Spleen (tissue), 11 donors: ENCODE measurements around the gene ZNF594. TPM values are rescaled to one million over a fixed set of nuclear protein-coding genes. Genes with fewer than 3 reads are reported as not detected.
"Not testable (repeated sequence)": the region's sequence is repeated elsewhere in the genome, so short reads cannot be mapped to it uniquely, and the experiment has no call there.

ENCODE experiments used
- DNase-seq: peaks from one replicate; pipeline ENCODE4 v3.0.0-alpha.2; 2020
- H3K27ac ChIP-seq, 8 donors: fragments of 200-600 bp; sonication (generic) in 7 of 8; 1 replicate in 4 of 8; 2 replicates in 4 of 8; pipeline versions ENCODE4 v1.5.0 to v1.8.0; 2016 to 2021; ENCODE audit warnings: inconsistent platforms in 4 of 8, mild to moderate bottlenecking in 4 of 8, moderate library complexity in 1 of 8
- H3K27me3 ChIP-seq, 7 donors: fragments of 200-600 bp; sonication (generic) in 6 of 7; replicated peaks in 1 of 7; 1 replicate in 4 of 7; 2 replicates in 3 of 7; pipeline versions ENCODE4 v1.5.0 to v1.8.0; 2016 to 2021; ENCODE audit warnings: inconsistent platforms in 3 of 7, mild to moderate bottlenecking in 1 of 7
- H3K36me3 ChIP-seq, 6 donors: fragments of 200-600 bp; sonication (generic) in 5 of 6; 1 replicate in 4 of 6; 2 replicates in 2 of 6; pipeline versions ENCODE4 v1.5.0 to v1.8.0; 2016 to 2021; ENCODE audit warnings: inconsistent platforms in 2 of 6
- H3K4me1 ChIP-seq, 6 donors: fragments of 200-600 bp; sonication (generic) in 5 of 6; 1 replicate in 3 of 6; 2 replicates in 3 of 6; pipeline versions ENCODE4 v1.5.0 to v1.8.0; 2016 to 2021; ENCODE audit warnings: inconsistent platforms in 3 of 6
- H3K4me3 ChIP-seq, 8 donors: fragments of 200-600 bp; sonication (generic) in 7 of 8; 1 replicate in 4 of 8; 2 replicates in 4 of 8; pipeline versions ENCODE4 v1.5.0 to v1.8.0; 2016 to 2021; ENCODE audit warnings: inconsistent platforms in 4 of 8, mild to moderate bottlenecking in 4 of 8, moderate library complexity in 2 of 8
- H3K9me3 ChIP-seq, 8 donors: fragments of 200-600 bp; sonication (generic) in 7 of 8; 1 replicate in 4 of 8; 2 replicates in 4 of 8; pipeline versions ENCODE4 v1.5.0 to v1.8.0; 2016 to 2021; ENCODE audit warnings: inconsistent platforms in 4 of 8
- CTCF ChIP-seq, 11 experiments: fragments of 200-600 bp in 7 of 11; fragments of 450-650 bp in 4 of 11; sonication (generic) in 4 of 11; IDR thresholded peaks in 8 of 11; conservative IDR thresholded peaks in 3 of 11; 1 replicate in 7 of 11; 2 replicates in 4 of 11; pipeline versions ENCODE4 v1.4.0 to v1.8.0; 2016 to 2021; ENCODE audit warnings: antibody characterized with exemption in 11 of 11, inconsistent platforms in 4 of 11, mild to moderate bottlenecking in 1 of 11
- POLR2A ChIP-seq, 3 donors: fragments of 450-650 bp; IDR thresholded peaks; one replicate each; pipeline ENCODE4 v1.5.1; 2017; ENCODE audit warnings: antibody characterized with exemption in 3 of 3, mild to moderate bottlenecking in 1 of 3
- POLR2AphosphoS5 ChIP-seq, 3 donors: sonication (generic); formaldehyde crosslinking; IDR thresholded peaks; one replicate each; pipeline ENCODE4 v1.5.1; 2017; ENCODE audit warnings: antibody characterized with exemption in 3 of 3
- WGBS, 5 donors: extraction: QIAGEN DNeasy Blood & Tissue Kit in 3 of 5; methylation state at CpG; one replicate each; pipeline versions ENCODE4 v1.1.5 to v1.1.7; 2013 to 2018; 5-methylcytosine and 5-hydroxymethylcytosine counted together
- intact Hi-C: fragments of 100-400 bp; cut with DNase I; formaldehyde crosslinking; loops from one replicate; pipeline ENCODE4 v1.15.0; 2023; ENCODE audit warnings: low total_unique reads
- polyA plus RNA-seq, 3 donors: library from polyadenylated mRNA; stranded (reverse); fragments of 200-250 nt; gene quantifications; one replicate each; pipeline ENCODE4 v1.2.1, GENCODE V29; 2013
- total RNA-seq, 7 donors: library from RNA; depleted of rRNA in 3 of 7; stranded (reverse); fragments of >200 nt in 3 of 7; fragmentation: NEBNext Ultra II Directional in 4 of 7; extraction: Animal tissue kit (Norgen Biotek cat#: 25700) in 4 of 7; gene quantifications; one replicate each; pipeline versions ENCODE4 v1.1.0 to v1.2.1, GENCODE V29; 2016 to 2021
- donor health status: healthy with polysubstance abuse.
- donor health status: DM: no; HTN: no; CAD: no; lungs with moderate emphysema.
- donor health status: DM: no; HTN: no; CAD: no.
- donor health status: Bipolar disorder and iron deficiency.
- donor health status: healthy.
- donor health status: DM: no; HTN: no; CAD: no.
- donor health status: DM: yes; HTN: yes; CAD: no.

The ZNF594 gene
- total and polyA plus RNA-seq, 10 donors, result 2.4 to 28.4 (median 13.8) TPM

GRCh38 chr17:5135726-5136579 is 55.7 kb downstream of the ZNF594 start:
- intact Hi-C loops, result no loop called here
- peaks cover 0 to 5% (median 0%) of the 10 kb centered on the region in 7 donors for H3K27me3 ChIP-seq
- no peak for DNase-seq
- H3K36me3 ChIP-seq, result no peaks in the 10 kb centered on the region
- H3K27ac ChIP-seq, result no peak overlapping the region
- no peaks in the 10 kb centered on the region for H3K9me3 ChIP-seq
- TF ChIP-seq POLR2AphosphoS5 (IDR thresholded peaks at IDR 0.05), result no peak
- TF ChIP-seq CTCF (IDR thresholded peaks at IDR 0.05 in 8 of 11, conservative IDR thresholded peaks at IDR 0.05 in 3 of 11), result no peak
- no peak for TF ChIP-seq POLR2A (IDR thresholded peaks at IDR 0.05)
- H3K4me1 ChIP-seq, result no peaks in the 10 kb centered on the region
- 81 to 91% (median 87%) methylated on average over 10 to 14 of the region's 14 CpGs for WGBS, 5 donors
- H3K4me3 ChIP-seq, result no peak overlapping the region

GRCh38 chr17:5135131-5135712 is 56.4 kb downstream of the ZNF594 start:
- H3K27me3 ChIP-seq, H3K4me1 ChIP-seq, intact Hi-C loops, DNase-seq, H3K36me3 ChIP-seq, H3K27ac ChIP-seq, H3K4me3 ChIP-seq, H3K9me3 ChIP-seq: not testable (repeated sequence)
- 80 to 86% (median 84%) methylated on average over 8 of the region's 8 CpGs for WGBS, 5 donors

- H3K4me3 ChIP-seq, DNase-seq, H3K27ac ChIP-seq, intact Hi-C loops, H3K9me3 ChIP-seq, H3K36me3 ChIP-seq, H3K27me3 ChIP-seq, H3K4me1 ChIP-seq: not testable (repeated sequence)
- 79 to 91% (median 87%) methylated on average over 11 of the region's 11 CpGs for WGBS, 5 donors
Observed at GRCh38 chr17:5134571-5134970, 57.1 kb downstream of the ZNF594 start.

- H3K36me3 ChIP-seq, H3K27ac ChIP-seq, H3K4me3 ChIP-seq, DNase-seq, H3K4me1 ChIP-seq, H3K27me3 ChIP-seq, H3K9me3 ChIP-seq, intact Hi-C loops: not testable (repeated sequence)
- WGBS, 5 donors, result 88 to 96% (median 91%) methylated on average over 8 of the region's 8 CpGs
Observed at GRCh38 chr17:5133961-5134360, 57.7 kb downstream of the ZNF594 start.

GRCh38 chr17:5133311-5133710 is 58.4 kb downstream of the ZNF594 start:
- Histone ChIP-seq H3K4me1 (no peaks in the 10 kb centered on the region), H3K27me3 (peaks cover 0 to 9% (median 0%) of the 10 kb centered on the region in 7 donors), H3K4me3 (no peak overlapping the region), H3K9me3 (no peaks in the 10 kb centered on the region), H3K36me3 (no peaks in the 10 kb centered on the region), H3K27ac (no peak overlapping the region)
- TF ChIP-seq POLR2A (IDR thresholded peaks at IDR 0.05) (no peak), POLR2AphosphoS5 (IDR thresholded peaks at IDR 0.05) (no peak), CTCF (IDR thresholded peaks at IDR 0.05 in 8 of 11, conservative IDR thresholded peaks at IDR 0.05 in 3 of 11) (no peak)
- intact Hi-C loops, result no loop called here
- 70 to 86% (median 78%) methylated on average over 7 to 8 of the region's 8 CpGs for WGBS, 5 donors
- no peak for DNase-seq

- H3K9me3 ChIP-seq, H3K27me3 ChIP-seq, H3K27ac ChIP-seq, H3K36me3 ChIP-seq, intact Hi-C loops, DNase-seq, H3K4me3 ChIP-seq, H3K4me1 ChIP-seq: not testable (repeated sequence)
- WGBS, 5 donors, result 90 to 93% (median 91%) methylated on average over 14 to 15 of the region's 15 CpGs
Observed at GRCh38 chr17:5132503-5133225, 59.0 kb downstream of the ZNF594 start.

GRCh38 chr17:5131799-5132502 is 59.7 kb downstream of the ZNF594 start:
- H3K36me3 ChIP-seq, H3K9me3 ChIP-seq, intact Hi-C loops, DNase-seq, H3K27ac ChIP-seq, H3K4me3 ChIP-seq, H3K4me1 ChIP-seq, H3K27me3 ChIP-seq: not testable (repeated sequence)
- WGBS, 5 donors, result 79 to 89% (median 85%) methylated on average over 12 to 16 of the region's 16 CpGs
